HK-2 (cell line): ENCODE measurements around the gene SLC45A1.
A peak's percentile ranks its signal among the peaks of the same experiment; 100 is the strongest.

Source experiments
- DNase-seq: peaks from one replicate; pipeline ENCODE4 v3.0.0-alpha.2; 2018; ENCODE audit not compliant: unreplicated experiment

The SLC45A1 gene

GRCh38 chr1:8311068-8311718 lies 6.7 kb upstream of the SLC45A1 start:
- no peak for DNase-seq

GRCh38 chr1:8312235-8313218 lies 5.4 kb upstream of the SLC45A1 start:
- no peak for DNase-seq

GRCh38 chr1:8313231-8313630 lies 4.7 kb upstream of the SLC45A1 start:
- no peak for DNase-seq

DNA sequence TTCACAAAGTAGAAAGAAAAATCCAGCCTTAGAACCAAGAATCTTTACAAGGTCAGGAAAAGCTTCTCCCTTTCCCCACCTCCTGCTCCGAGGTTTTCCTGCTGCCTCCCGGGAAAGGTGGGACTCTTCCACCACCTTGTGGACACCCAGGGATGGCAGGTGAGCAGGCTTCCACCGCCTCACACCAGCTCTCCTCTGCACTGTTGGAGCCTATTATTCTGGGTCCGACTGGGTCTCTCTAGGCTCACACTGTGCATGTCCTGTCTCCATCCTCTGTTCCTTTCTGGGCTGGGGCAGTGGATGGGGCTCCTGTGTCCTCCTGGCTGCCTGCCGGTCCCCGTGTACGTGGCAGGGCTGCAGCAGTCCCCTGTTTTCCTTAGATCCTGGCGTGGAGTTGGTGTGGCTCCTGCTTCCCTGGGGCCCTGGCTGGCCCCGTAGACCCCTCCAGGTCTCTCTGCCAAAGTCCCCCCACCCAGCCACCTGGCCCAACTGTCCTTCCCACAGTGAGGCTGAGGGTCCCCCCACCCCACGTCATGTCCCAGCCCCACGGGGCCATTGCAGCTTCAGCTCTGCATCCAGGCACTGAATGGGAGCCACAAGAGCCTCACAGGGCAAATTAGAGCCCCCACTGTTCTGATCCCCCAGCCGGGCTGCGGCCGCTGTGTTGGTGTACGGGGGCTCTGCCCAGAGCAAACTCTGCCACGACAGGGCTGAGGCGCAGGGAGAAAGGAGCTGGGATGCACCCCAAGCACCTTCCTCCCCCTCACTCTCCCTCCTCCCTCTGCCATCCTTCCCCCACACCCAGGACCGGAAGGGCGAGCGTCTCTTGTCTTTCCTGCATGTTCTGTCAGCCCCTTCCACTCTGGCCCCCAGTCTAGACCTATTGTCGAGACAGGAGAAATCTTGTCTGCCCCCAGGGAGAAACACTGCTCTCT lies 3.3 kb upstream of the SLC45A1 start:
- peak; percentile 78 for DNase-seq

DNA sequence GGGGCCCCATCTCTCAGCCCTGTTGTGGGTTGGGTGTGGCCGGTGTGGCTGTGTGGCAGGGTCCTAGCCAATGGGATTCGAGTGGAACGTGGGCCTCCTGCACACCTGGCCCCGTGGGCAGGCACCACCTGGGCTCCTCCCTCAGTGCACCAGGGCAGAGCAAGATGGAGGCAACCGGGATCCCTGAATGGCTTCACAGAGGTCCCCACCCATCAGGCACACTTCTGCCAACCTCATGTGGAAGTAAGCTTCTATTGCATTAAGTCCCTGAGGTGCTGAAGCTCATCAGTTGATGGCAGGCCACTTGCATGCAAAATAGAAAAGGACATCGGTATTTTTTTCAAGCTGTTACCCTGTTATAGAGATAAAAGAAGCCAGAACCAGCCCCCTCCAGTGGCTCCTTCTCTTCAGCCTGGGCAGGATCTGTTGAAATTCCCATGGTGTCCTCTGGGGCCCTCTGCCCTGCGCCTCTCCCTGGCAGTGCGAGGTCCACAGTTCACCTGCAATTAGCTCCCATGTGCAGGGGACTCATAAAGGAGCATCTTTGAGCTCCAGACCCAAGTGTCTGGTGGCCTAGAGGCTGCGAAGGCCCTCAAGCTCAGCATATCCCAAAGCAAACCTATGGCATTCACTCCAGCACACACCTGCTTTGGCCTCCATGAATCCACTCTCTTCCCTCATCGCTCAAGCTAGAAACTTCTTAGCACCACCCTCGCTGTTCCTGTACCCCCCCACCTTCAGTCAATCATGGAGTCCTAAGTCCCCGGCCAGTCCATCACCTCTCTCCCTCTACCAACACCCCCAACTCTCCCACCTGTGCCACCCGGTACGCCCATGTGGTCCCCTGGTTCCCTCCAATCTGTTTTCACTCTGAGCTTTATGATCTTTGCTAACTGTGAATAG lies 2.1 kb upstream of the SLC45A1 start:
- no peak for DNase-seq

DNA sequence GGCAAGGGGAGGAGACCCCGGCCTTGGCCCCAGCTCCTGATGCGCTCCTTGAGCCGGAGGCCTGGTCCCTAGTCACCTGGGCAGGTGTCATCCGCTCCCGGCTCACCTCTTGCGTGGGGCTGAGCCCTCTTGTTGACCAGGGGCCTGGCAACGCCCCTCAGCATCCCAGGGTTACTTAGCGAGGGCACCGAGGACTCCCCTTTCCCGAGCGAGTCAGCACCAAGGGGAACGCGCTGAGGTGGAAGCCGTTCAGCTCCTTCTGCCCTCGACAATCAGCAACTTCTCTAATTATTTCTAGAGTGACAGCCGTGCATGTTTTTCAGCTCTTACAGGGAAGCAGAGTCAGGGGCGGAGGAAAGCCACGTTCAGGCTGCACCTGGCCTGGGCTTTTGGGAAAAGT lies 522 bp downstream of the SLC45A1 start:
- DNase-seq: no peak

DNA sequence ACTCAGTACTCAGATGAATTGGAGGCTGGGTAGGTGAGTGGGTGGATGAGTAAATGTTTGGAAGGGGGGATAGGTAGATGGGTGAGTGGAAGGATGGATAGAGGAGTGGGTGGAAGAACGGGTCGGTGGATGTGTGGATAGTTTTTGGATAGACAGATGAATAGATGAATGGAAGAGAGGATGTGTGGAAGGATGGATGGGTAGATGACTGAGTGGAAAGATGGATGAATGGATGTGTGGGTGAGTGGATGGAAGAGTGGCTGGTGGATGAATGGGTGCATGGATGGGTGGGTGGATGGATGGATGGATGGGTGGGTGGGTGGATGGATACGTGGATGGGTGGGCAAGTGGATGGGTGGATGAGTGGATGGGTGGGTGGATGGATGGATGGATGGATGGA lies 3.7 kb downstream of the SLC45A1 start:
- no peak for DNase-seq

GRCh38 chr1:8323706-8324105 lies 5.8 kb downstream of the SLC45A1 start:
- DNase-seq: no peak

DNA sequence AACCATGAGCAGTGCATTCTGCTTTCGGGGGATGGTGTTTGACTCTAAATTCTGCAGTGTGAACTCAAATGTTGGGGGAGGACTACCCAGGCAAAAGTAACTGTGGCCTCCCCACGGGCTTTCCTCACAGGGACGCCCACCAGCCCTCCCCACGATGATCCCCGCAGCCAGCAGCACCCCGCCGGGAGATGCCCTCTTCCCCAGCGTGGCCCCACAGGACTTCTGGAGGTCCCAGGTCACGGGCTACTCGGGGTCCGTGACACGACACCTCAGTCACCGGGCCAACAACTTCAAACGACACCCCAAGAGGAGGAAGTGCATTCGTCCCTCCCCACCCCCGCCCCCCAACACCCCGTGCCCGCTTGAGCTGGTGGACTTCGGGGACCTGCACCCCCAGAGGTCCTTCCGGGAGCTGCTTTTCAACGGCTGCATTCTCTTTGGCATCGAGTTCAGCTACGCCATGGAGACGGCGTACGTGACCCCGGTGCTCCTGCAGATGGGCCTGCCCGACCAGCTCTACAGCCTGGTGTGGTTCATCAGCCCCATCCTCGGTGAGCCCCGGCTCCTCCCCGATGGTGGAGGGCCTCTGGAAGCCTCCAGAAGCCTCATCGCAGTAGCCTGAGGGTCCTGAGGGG lies 6.4 kb downstream of the SLC45A1 start:
- DNase-seq: no peak

- DNase-seq: no peak
Observed at GRCh38 chr1:8325771-8326170, 7.9 kb downstream of the SLC45A1 start.

GRCh38 chr1:8326265-8326664 lies 8.4 kb downstream of the SLC45A1 start:
- DNase-seq: no peak

DNA sequence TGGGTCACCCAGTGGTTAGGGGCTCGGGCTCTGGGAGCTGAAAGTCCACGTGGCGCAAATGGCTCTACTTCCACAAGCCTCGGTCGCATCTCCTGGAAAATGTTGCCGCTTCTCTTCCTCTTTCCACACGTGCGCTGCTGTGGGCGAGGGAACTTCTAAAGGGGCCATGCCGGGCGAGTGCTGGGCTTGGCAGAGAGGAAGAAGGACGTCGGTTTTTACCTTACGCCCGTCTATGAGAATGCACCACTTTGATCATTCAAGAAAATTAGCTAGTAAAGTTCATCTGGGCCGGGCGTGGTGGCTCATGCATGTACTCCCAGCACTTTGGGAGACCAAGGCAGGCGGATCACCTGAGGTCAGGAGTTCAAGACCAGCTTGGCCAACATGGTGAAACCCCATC lies 10.4 kb downstream of the SLC45A1 start:
- no peak for DNase-seq

DNA sequence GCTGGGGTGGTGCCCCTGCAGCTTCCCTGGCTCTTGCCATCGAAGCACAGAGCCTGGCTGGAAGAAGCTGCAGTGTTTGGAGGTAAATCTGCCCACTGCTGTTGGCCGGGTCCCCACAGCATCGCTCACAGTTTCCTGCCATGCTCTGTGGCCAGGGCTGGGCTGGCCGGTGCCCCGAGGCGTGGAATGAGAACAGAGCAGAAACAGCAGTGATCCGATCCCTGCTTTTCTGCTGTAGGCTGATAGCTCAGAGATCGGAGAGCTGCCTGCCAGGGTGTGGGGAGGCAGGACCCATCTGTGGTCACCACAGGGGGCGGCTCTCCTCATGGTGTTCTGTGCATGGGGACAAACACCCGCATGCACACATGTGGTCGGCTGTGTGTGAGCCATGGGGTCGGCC lies 11.5 kb downstream of the SLC45A1 start:
- no peak for DNase-seq

DNA sequence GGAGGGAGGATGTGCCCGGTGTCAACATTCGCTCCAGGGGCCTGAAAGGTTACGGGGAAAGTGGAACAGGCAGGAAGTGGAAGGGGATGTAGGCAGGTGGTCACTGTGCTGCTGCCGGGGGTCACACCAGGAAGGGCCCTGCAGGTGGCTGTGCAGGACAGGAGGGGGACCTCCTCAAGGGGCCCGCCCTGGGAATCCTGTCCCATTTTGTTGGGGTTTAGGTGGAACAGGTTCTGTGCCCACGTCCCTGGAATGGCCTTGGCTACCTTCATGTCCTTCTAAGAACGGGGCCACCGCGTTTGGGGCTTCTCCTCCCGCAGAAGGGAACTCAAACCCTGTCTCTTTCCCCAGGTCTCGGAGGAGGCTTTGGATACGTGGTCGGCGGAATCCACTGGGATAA lies 11.9 kb downstream of the SLC45A1 start:
- no peak for DNase-seq

GRCh38 chr1:8330271-8331125 lies 12.6 kb downstream of the SLC45A1 start:
- no peak for DNase-seq

- DNase-seq: no peak
Observed at GRCh38 chr1:8332806-8333205, 14.9 kb downstream of the SLC45A1 start.

DNA sequence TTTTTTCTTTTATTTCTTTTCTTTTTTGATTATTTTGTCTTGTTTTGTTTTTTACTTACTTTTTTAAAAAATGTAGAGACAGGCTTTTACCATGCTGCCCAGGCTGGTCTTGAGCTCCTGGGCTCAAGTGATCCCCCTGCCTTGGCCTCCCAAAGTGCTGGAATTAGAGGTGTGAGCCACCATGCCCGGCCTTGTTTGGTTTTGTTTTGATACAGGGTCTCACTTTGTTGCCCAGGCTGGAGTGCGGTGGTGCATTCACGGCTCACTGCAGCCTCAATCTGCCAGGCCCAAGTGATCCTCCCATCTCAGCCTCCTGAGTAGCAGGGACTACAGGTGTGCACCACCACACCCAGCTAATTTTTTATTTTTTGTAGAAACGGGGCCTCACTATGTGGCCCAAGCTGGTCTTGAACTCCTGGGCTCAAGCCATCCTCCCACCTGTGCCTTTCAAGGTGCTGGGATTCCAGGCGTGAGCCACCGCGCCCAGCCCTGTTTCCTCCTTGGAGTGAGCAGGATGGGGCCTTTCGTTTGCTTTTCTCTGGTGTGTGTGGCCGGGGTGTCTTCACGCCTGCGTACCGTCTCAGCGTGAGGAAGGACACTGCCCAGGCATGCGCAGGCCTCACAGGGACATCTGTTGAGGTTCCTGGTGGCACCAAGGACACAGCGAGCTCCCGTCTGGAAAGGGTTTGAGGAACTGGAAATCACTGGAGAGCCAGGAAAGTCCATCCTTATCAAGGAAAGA lies 15.5 kb downstream of the SLC45A1 start:
- DNase-seq: no peak

GRCh38 chr1:8334106-8334851 lies 16.4 kb downstream of the SLC45A1 start:
- DNase-seq: no peak
